ENCODE results near the gene CDC45. TPM values are rescaled to one million over a fixed set of nuclear protein-coding genes. Genes with fewer than 3 reads are reported as not detected.
A peak's percentile ranks its signal among the peaks of the same experiment; 100 is the strongest.

CDC45 gene
- total RNA-seq, 2 donors from 2014 or later = 0.99 TPM; not detected in 1

DNA sequence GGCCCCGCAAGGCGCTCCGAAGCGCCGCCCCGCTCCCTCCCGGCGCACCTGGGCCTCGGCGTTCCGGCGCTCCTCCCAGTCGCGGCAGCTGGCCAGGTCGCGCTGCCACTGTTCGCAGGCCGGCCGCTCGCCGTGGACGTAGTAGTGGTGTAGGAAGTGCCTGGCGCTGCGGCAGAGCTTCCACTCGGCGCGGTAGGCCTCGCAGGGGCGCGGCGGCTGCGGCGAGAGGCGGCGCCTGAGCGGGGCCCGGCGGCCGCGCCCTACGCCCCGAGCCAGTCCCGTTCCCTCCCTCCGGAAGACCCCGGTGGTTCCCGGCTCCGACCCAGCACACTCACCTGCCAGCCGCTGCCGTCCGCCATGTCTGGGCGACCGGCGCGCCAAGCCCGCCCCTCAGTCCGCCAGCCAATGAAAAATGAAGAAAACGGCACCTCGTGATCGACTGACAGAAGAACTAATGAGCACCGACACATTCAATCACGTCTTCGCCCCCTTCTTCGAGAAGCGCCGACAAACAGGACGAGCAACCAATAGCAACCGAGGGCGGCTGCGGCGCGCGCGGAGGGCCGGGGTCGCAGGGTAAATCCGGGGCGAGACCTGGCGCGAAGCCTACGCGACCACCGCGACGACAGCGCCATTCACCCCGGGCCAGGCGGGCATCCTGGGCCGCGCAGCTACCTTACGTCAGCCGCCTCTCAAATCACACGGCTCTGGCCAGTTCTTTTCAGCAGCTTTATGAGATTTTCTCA, 32.2 kb upstream of the CDC45 start, which contains the start of gene C22orf39:
Gene C22orf39, minus strand, starts transcription at position 382 of the 746 bp plus-strand sequence. Its CDS starts 23 bp downstream, at position 359.
- ATAC-seq (ENCODE audit: insufficient number of reproducible peaks, low FRiP score, low read depth) = peak; percentile 91
- peaks cover 19 to 27% of the 10 kb centered on the region in 2 donors for H3K4me1 ChIP-seq (ENCODE audit: control insufficient read depth in 1 of 2, low read depth in 2 of 2)
- peak within 1 kb of the TSS; percentile 97 for H3K4me3 ChIP-seq
- H3K9me3 ChIP-seq = no peaks in the 10 kb centered on the region
- no peaks in the 10 kb centered on the region for H3K27me3 ChIP-seq (replicated peaks; ENCODE audit: insufficient read depth)
- peak; percentile 68 for DNase-seq (ENCODE audit: low spot score)
- TF ChIP-seq, protein P1, sequence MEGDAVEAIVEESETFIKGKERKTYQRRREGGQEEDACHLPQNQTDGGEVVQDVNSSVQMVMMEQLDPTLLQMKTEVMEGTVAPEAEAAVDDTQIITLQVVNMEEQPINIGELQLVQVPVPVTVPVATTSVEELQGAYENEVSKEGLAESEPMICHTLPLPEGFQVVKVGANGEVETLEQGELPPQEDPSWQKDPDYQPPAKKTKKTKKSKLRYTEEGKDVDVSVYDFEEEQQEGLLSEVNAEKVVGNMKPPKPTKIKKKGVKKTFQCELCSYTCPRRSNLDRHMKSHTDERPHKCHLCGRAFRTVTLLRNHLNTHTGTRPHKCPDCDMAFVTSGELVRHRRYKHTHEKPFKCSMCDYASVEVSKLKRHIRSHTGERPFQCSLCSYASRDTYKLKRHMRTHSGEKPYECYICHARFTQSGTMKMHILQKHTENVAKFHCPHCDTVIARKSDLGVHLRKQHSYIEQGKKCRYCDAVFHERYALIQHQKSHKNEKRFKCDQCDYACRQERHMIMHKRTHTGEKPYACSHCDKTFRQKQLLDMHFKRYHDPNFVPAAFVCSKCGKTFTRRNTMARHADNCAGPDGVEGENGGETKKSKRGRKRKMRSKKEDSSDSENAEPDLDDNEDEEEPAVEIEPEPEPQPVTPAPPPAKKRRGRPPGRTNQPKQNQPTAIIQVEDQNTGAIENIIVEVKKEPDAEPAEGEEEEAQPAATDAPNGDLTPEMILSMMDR (IDR thresholded peaks at IDR 0.05) = no peak
- H3K36me3 ChIP-seq = peaks cover 7% of the 10 kb centered on the region
- peak within 1 kb of the TSS; percentile 86 to 92 for H3K27ac ChIP-seq

DNA sequence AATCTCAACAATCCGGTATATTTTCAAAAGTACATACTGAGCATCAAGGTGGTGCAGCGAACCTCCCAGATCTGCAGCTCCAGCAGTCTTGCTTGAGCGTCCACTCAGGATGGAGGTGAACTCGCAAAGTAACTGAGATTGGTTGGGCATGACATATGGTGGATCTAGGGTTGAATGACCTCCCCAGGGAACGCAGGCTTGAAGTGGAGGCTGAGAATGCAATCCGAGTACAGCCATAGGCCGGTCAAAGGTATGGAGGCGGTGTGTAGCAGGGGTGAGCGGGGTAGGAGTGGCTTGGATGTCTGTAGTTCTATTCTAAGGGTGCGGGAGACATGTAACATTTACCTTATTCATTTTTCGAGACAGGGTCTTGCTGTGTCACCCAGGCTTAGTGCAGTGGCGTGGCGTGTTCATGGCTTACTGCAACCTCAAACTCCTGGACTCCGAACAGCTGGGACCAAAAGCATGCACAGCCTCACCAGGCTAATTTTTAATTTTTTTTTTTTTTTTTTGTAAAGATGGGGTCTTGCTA, 31.6 kb upstream of the CDC45 start:
- peaks cover 19 to 27% of the 10 kb centered on the region in 2 donors for H3K4me1 ChIP-seq (ENCODE audit: control insufficient read depth in 1 of 2, low read depth in 2 of 2)
- TF ChIP-seq, protein P1 (IDR thresholded peaks at IDR 0.05) = no peak
- H3K36me3 ChIP-seq = peaks cover 14% of the 10 kb centered on the region
- H3K9me3 ChIP-seq = no peaks in the 10 kb centered on the region
- DNase-seq (ENCODE audit: low spot score) = no peak
- H3K27ac ChIP-seq = peak overlapping the region; percentile 86 to 92
- peak overlapping the region; percentile 97 for H3K4me3 ChIP-seq
- no peak for ATAC-seq (ENCODE audit: insufficient number of reproducible peaks, low FRiP score, low read depth)
- no peaks in the 10 kb centered on the region for H3K27me3 ChIP-seq (replicated peaks; ENCODE audit: insufficient read depth)

DNA sequence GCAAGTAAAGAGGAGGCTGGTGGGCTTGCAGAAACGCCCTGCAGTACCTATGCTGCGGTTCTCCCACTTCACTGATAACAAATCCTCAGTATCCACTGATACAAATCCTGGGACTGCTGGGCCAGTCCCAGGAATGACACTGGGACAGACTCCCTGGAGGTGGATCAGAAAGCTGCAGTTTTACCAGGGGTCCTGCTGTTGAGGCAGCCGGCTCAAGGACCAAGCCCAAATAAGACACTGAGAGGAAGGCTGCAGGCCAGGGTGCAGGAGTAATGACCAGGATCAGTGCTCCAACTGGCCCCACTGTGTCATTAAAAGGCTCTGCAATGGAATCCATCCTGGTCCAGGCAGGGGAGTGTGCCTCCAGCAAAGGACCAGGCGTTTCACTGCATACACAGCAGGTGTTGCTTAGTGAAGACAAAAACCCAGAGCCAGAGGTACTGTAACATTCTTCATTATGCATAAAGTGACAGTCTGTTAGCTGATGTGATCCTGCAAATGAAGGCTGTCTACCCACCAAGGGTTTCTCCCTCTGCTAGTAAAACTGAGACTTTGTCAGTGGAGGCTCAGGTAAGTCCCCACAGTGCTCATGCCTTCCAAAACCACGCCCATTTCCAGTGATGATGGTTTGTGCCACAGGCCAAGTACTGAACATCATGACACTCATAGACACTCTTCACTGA, 30.8 kb upstream of the CDC45 start:
- peaks cover 19 to 27% of the 10 kb centered on the region in 2 donors for H3K4me1 ChIP-seq (ENCODE audit: control insufficient read depth in 1 of 2, low read depth in 2 of 2)
- DNase-seq (ENCODE audit: low spot score) = no peak
- peaks cover 16% of the 10 kb centered on the region for H3K36me3 ChIP-seq
- no peaks in the 10 kb centered on the region for H3K9me3 ChIP-seq
- TF ChIP-seq, protein P1 (IDR thresholded peaks at IDR 0.05) = no peak
- no peak for ATAC-seq (ENCODE audit: insufficient number of reproducible peaks, low FRiP score, low read depth)
- H3K27me3 ChIP-seq (replicated peaks; ENCODE audit: insufficient read depth) = no peaks in the 10 kb centered on the region
- H3K27ac ChIP-seq = no peak overlapping the region
- no peak overlapping the region for H3K4me3 ChIP-seq

DNA sequence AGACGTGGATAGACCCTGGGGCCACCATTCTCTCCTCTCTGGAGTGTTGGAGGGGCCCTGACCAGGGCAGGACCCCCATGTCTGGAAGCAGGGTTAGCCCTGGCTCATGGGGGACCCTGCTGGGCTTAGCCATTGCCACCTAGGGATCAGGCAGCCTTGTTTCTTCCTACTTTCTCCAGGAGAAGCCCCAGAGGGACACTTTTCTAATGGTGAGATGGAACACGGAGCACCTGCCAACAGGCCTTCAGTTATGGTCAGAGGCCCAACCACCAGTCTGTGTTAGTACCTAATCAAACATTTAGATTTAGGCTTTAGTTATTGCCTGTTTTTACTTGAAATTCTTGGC, 30.3 kb upstream of the CDC45 start:
- Histone ChIP-seq H3K36me3 (peaks cover 18% of the 10 kb centered on the region), H3K9me3 (no peaks in the 10 kb centered on the region), H3K4me1 (ENCODE audit: control insufficient read depth in 1 of 2, low read depth in 2 of 2) (peaks cover 19 to 27% of the 10 kb centered on the region in 2 donors), H3K27me3 (replicated peaks; ENCODE audit: insufficient read depth) (no peaks in the 10 kb centered on the region), H3K4me3 (no peak overlapping the region), H3K27ac (no peak overlapping the region)
- TF ChIP-seq, protein P1 (IDR thresholded peaks at IDR 0.05) = no peak
- DNase-seq (ENCODE audit: low spot score) (no peak), ATAC-seq (ENCODE audit: insufficient number of reproducible peaks, low FRiP score, low read depth) (no peak)
